ENCODE measurements around the gene PRKAG2.

DNA sequence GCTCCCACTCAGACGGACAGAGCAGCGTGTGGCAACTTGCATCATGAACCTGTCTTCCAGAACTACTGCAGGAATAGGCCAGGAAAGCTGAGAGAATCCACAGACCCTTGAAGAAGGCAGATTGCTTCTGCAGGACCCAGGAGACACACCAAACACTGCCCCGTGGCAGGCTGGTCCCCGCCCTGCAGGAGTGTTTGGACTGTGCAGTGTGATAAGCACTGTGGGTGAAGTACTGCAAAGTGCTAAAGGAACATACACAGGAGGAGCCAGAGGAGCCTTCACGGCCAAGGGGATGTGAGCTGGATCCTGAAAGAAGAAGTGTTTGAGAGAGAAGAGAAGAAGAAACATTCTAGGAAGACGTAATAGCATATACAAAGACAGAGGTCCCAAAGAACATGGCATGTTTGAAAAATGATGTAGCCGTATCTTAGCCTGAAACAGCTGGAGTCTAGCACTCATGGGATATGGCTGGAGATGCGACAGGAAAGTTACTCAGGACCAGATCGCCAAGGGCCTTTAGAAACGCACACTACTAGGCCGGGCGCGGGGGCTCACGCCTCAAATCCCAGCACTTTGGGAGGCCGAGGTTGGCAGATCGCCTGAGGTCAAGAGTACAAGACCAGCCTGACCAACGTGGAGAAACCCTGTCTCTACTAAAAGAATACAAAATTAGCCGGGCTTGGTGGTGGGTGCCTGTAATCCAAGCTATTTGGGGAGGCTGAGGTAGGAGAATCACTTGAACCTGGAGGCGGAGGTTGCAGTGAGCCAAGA is 260.3 kb downstream of the PRKAG2 start:
- no peak for TF ChIP-seq POLR2A (IDR thresholded peaks at IDR 0.05)
- TF ChIP-seq, protein P1, sequence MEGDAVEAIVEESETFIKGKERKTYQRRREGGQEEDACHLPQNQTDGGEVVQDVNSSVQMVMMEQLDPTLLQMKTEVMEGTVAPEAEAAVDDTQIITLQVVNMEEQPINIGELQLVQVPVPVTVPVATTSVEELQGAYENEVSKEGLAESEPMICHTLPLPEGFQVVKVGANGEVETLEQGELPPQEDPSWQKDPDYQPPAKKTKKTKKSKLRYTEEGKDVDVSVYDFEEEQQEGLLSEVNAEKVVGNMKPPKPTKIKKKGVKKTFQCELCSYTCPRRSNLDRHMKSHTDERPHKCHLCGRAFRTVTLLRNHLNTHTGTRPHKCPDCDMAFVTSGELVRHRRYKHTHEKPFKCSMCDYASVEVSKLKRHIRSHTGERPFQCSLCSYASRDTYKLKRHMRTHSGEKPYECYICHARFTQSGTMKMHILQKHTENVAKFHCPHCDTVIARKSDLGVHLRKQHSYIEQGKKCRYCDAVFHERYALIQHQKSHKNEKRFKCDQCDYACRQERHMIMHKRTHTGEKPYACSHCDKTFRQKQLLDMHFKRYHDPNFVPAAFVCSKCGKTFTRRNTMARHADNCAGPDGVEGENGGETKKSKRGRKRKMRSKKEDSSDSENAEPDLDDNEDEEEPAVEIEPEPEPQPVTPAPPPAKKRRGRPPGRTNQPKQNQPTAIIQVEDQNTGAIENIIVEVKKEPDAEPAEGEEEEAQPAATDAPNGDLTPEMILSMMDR (IDR thresholded peaks at IDR 0.05): no peak

All from breast epithelium (tissue), 3 donors.